ENCODE data around the gene TMEM139.
A peak's percentile ranks its signal among the peaks of the same experiment; 100 is the strongest.
"Not testable (repeated sequence)": the region's sequence is repeated elsewhere in the genome, so short reads cannot be mapped to it uniquely, and the experiment has no call there.

Gene TMEM139

DNA sequence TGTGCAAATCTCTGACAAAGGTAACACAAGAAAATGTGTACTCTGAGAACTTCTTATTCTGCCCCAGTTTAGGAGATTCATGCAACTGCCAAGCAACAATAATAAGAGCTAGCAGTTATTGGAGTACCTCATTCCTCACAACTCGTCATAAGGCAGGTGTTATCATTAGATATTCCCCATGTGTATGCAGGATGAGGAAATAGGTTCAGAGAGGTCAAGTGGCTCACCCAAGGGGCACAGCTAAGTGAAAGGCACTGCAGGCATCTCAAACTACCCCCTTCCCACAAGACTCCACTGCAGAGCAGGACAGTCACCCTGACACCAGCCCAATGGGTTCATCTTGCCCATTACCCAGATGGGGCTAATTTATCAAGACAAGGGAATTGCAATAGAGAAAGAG lies 22.9 kb upstream of the TMEM139 start:
- no peak overlapping the region for H3K9ac ChIP-seq (ENCODE audit: low read depth, low read length)
- H3K36me3 ChIP-seq (ENCODE audit: insufficient read depth, low read length): peaks cover 2% of the 10 kb centered on the region
- no peak overlapping the region for H3K4me2 ChIP-seq (ENCODE audit: low read length)
- H3K4me3 ChIP-seq (ENCODE audit: low read length): no peak overlapping the region
- H3K9me3 ChIP-seq (replicated peaks; ENCODE audit: low read length): no peaks in the 10 kb centered on the region
- H3K27me3 ChIP-seq (ENCODE audit: control insufficient read depth, insufficient read depth, low read length): no peaks in the 10 kb centered on the region
- H3K4me1 ChIP-seq (ENCODE audit: control insufficient read depth, insufficient read depth, low read length): peaks cover 17% of the 10 kb centered on the region

GRCh38 chr7:143263266-143264195 lies 21.2 kb upstream of the TMEM139 start, which contains the start of gene GSTK1:
Gene GSTK1, plus strand, starts transcription at chr7:143263441. Its CDS starts 73 bp downstream, at chr7:143263514.
- H3K36me3 ChIP-seq (ENCODE audit: insufficient read depth, low read length): peaks cover 15% of the 10 kb centered on the region
- H3K9ac ChIP-seq (ENCODE audit: low read depth, low read length): peak within 1 kb of the TSS; percentile 92
- H3K4me3 ChIP-seq (ENCODE audit: low read length): peak within 1 kb of the TSS; percentile 99
- peaks cover 17% of the 10 kb centered on the region for H3K4me1 ChIP-seq (ENCODE audit: control insufficient read depth, insufficient read depth, low read length)
- H3K27me3 ChIP-seq (ENCODE audit: control insufficient read depth, insufficient read depth, low read length): no peaks in the 10 kb centered on the region
- H3K4me2 ChIP-seq (ENCODE audit: low read length): peak within 1 kb of the TSS; percentile 98
- H3K9me3 ChIP-seq (replicated peaks; ENCODE audit: low read length): no peaks in the 10 kb centered on the region

DNA sequence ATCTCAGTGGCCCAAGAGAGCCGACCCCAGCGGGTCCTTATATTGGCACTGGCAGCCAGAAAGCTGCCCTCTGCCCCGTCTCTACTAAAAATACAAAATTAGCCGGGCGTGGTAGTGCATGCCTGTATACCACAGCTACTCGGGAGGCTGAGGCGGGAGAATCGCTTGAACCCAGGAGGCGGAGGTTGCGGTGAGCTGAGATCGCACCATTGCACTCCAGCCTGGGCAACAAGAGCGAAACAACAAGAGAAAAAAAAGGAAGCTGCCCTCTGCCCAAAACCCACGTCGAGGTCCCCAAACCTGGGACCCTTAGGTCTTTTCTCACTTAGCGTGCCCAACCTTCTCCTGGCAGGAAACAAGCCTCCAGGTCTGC lies 20.6 kb upstream of the TMEM139 start:
- H3K9me3 ChIP-seq (replicated peaks; ENCODE audit: low read length); H3K27me3 ChIP-seq (ENCODE audit: control insufficient read depth, insufficient read depth, low read length): not testable (repeated sequence)
- peak overlapping the region; percentile 92 for H3K9ac ChIP-seq (ENCODE audit: low read depth, low read length)
- peaks cover 21% of the 10 kb centered on the region for H3K36me3 ChIP-seq (ENCODE audit: insufficient read depth, low read length)
- peaks cover 17% of the 10 kb centered on the region for H3K4me1 ChIP-seq (ENCODE audit: control insufficient read depth, insufficient read depth, low read length)
- H3K4me3 ChIP-seq (ENCODE audit: low read length): peak overlapping the region; percentile 99
- H3K4me2 ChIP-seq (ENCODE audit: low read length): peak overlapping the region; percentile 98

DNA sequence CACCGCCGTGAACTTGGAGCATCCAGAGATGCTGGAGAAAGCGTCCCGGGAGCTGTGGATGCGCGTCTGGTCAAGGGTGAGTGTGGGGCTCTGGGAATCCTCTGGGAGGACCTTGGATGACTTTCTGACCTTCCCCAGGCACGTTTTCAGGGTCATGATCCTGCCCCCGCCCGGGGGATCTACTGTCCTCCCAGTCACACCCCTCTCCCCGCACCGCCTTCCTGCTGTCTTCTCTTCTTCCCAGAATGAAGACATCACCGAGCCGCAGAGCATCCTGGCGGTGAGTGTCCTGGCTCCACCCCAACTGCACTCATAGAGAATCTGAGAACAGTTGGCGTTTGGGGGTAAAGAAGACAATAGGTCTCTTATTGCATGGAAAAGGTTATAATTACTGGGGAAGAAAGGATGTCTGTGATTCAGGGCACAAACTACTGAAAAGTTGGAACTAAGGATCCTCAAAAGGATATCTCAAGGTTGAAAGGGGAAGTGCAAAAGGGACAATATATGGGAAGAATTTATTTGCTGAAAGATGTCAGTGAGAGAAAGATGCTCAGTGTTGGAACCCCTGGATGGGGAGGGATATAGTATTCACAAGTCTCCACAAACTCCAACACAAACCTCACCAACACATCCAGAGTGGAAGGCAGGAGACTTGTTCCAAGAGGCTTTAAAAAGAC lies 19.6 kb upstream of the TMEM139 start:
- H3K9ac ChIP-seq (ENCODE audit: low read depth, low read length): no peak overlapping the region
- H3K4me2 ChIP-seq (ENCODE audit: low read length): peak overlapping the region; percentile 98
- peak overlapping the region; percentile 99 for H3K4me3 ChIP-seq (ENCODE audit: low read length)
- H3K9me3 ChIP-seq (replicated peaks; ENCODE audit: low read length): no peaks in the 10 kb centered on the region
- H3K36me3 ChIP-seq (ENCODE audit: insufficient read depth, low read length): peaks cover 27% of the 10 kb centered on the region
- peaks cover 17% of the 10 kb centered on the region for H3K4me1 ChIP-seq (ENCODE audit: control insufficient read depth, insufficient read depth, low read length)
- H3K27me3 ChIP-seq (ENCODE audit: control insufficient read depth, insufficient read depth, low read length): no peaks in the 10 kb centered on the region

- Histone ChIP-seq H3K4me1 (ENCODE audit: control insufficient read depth, insufficient read depth, low read length) (peaks cover 11% of the 10 kb centered on the region), H3K36me3 (ENCODE audit: insufficient read depth, low read length) (peaks cover 27% of the 10 kb centered on the region), H3K9ac (ENCODE audit: low read depth, low read length) (no peak overlapping the region), H3K4me3 (ENCODE audit: low read length) (no peak overlapping the region), H3K27me3 (ENCODE audit: control insufficient read depth, insufficient read depth, low read length) (no peaks in the 10 kb centered on the region), H3K9me3 (replicated peaks; ENCODE audit: low read length) (no peaks in the 10 kb centered on the region), H3K4me2 (ENCODE audit: low read length) (no peak overlapping the region)
Observed at GRCh38 chr7:143269251-143269650, 15.5 kb upstream of the TMEM139 start.

DNA sequence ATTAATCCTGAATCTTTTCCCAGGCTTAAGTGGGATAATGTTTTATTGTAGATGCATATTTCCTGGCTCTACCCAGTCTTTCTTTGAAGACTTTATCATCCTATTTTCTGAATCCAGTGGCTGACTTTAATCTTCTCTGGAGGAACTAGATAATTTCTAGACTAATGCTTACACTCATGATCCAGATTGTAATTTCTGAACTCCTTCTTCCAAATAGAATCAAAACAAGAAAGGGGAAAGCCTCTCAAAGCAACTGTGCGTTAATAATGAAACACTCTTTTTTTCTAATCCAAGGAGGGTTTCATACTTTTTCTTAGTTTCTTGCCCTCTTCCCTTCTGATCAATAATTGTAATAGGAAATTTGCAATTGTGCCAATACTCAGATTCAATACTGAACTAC lies 13.5 kb upstream of the TMEM139 start:
- H3K4me1 ChIP-seq (ENCODE audit: control insufficient read depth, insufficient read depth, low read length): no peaks in the 10 kb centered on the region
- no peak overlapping the region for H3K9ac ChIP-seq (ENCODE audit: low read depth, low read length)
- no peak overlapping the region for H3K4me2 ChIP-seq (ENCODE audit: low read length)
- no peaks in the 10 kb centered on the region for H3K9me3 ChIP-seq (replicated peaks; ENCODE audit: low read length)
- no peak overlapping the region for H3K4me3 ChIP-seq (ENCODE audit: low read length)
- H3K36me3 ChIP-seq (ENCODE audit: insufficient read depth, low read length): peaks cover 27% of the 10 kb centered on the region
- H3K27me3 ChIP-seq (ENCODE audit: control insufficient read depth, insufficient read depth, low read length): no peaks in the 10 kb centered on the region

DNA sequence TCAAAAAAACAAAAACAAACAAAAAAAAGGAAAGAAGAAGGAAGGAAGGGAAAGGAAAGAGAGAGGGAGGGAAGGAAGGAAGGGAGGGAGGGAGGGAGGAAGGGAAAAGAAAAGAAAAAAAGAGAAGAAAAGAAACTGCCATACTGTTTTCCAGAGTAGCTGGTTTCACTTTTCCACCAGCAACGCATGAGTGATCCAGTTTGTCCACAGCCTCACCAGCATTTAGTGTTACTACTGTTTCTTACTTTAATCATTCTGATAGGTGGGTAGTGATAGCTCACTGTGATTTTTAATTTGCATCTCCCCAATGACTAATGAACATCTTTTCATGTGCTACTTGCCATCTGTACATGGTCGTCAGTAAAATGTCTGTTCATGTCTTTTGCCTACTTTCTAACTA lies 11.9 kb upstream of the TMEM139 start:
- Histone ChIP-seq H3K4me2 (ENCODE audit: low read length) (no peak overlapping the region), H3K9ac (ENCODE audit: low read depth, low read length) (no peak overlapping the region), H3K9me3 (replicated peaks; ENCODE audit: low read length) (no peaks in the 10 kb centered on the region), H3K27me3 (ENCODE audit: control insufficient read depth, insufficient read depth, low read length) (no peaks in the 10 kb centered on the region), H3K36me3 (ENCODE audit: insufficient read depth, low read length) (peaks cover 16% of the 10 kb centered on the region), H3K4me3 (ENCODE audit: low read length) (no peak overlapping the region), H3K4me1 (ENCODE audit: control insufficient read depth, insufficient read depth, low read length) (no peaks in the 10 kb centered on the region)

DNA sequence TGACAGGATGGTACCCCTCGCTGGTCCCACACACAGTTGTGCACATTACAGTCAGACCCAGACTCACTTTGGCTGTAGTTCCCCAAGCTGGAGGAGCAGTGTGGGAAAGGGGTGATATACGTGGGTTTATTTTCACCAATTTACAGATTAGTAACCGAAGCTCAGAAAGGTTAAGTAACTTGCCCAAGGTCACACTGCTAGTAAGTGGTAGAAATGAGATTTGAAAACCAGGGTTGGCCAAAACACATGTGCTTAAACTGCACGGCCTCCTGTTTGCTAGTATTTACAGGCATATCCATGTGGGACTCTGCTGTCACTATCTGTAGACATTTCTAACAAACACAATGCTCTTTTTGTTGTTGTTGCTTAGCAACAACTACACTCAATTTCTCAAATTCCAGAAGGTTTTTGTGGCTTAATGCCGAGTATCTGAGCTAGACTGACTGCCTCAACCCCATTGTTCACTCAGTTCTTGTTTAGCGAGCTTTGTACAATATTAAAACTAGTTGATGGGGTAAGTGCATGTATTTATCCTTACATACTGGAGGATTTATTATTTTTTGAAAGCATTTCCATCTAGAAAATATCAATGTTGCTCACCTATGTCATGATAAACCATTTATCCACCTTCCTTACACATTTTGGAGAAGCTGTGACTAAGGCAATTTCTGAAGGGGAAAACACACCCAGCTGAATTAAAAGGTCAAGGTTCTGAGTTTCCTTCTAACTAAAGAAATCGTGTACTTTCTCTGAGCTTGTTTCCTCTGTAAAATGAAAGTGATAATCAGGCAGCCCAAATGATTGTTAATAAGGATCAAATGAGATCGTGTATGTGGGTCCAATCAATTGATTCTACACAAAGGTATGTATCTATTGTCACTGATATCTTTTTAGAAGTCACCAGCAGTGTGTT lies 5.3 kb upstream of the TMEM139 start:
- Histone ChIP-seq H3K4me1 (ENCODE audit: control insufficient read depth, insufficient read depth, low read length) (peaks cover 11% of the 10 kb centered on the region), H3K36me3 (ENCODE audit: insufficient read depth, low read length) (no peaks in the 10 kb centered on the region), H3K9me3 (replicated peaks; ENCODE audit: low read length) (no peaks in the 10 kb centered on the region), H3K4me3 (ENCODE audit: low read length) (no peak overlapping the region), H3K27me3 (ENCODE audit: control insufficient read depth, insufficient read depth, low read length) (no peaks in the 10 kb centered on the region), H3K9ac (ENCODE audit: low read depth, low read length) (no peak overlapping the region), H3K4me2 (ENCODE audit: low read length) (no peak overlapping the region)

- Histone ChIP-seq H3K9ac (ENCODE audit: low read depth, low read length) (no peak overlapping the region), H3K9me3 (replicated peaks; ENCODE audit: low read length) (no peaks in the 10 kb centered on the region), H3K4me2 (ENCODE audit: low read length) (no peak overlapping the region), H3K36me3 (ENCODE audit: insufficient read depth, low read length) (no peaks in the 10 kb centered on the region), H3K4me3 (ENCODE audit: low read length) (no peak overlapping the region), H3K27me3 (ENCODE audit: control insufficient read depth, insufficient read depth, low read length) (no peaks in the 10 kb centered on the region), H3K4me1 (ENCODE audit: control insufficient read depth, insufficient read depth, low read length) (peaks cover 11% of the 10 kb centered on the region)
Observed at GRCh38 chr7:143280160-143280559, 4.6 kb upstream of the TMEM139 start.

GRCh38 chr7:143280566-143280965 lies 4.2 kb upstream of the TMEM139 start:
- Histone ChIP-seq H3K27me3 (ENCODE audit: control insufficient read depth, insufficient read depth, low read length) (no peaks in the 10 kb centered on the region), H3K9ac (ENCODE audit: low read depth, low read length) (no peak overlapping the region), H3K4me3 (ENCODE audit: low read length) (no peak overlapping the region), H3K9me3 (replicated peaks; ENCODE audit: low read length) (no peaks in the 10 kb centered on the region), H3K36me3 (ENCODE audit: insufficient read depth, low read length) (no peaks in the 10 kb centered on the region), H3K4me2 (ENCODE audit: low read length) (no peak overlapping the region), H3K4me1 (ENCODE audit: control insufficient read depth, insufficient read depth, low read length) (peaks cover 11% of the 10 kb centered on the region)

- Histone ChIP-seq H3K9me3 (replicated peaks; ENCODE audit: low read length) (no peaks in the 10 kb centered on the region), H3K4me2 (ENCODE audit: low read length) (no peak overlapping the region), H3K4me1 (ENCODE audit: control insufficient read depth, insufficient read depth, low read length) (peaks cover 11% of the 10 kb centered on the region), H3K4me3 (ENCODE audit: low read length) (no peak overlapping the region), H3K36me3 (ENCODE audit: insufficient read depth, low read length) (no peaks in the 10 kb centered on the region), H3K27me3 (ENCODE audit: control insufficient read depth, insufficient read depth, low read length) (no peaks in the 10 kb centered on the region), H3K9ac (ENCODE audit: low read depth, low read length) (no peak overlapping the region)
Observed at GRCh38 chr7:143281529-143281928, 3.2 kb upstream of the TMEM139 start.
